OCI-LY3 (cell line): Measurements from ENCODE around the gene CD9.

ENCODE experiments used
- H2AFZ ChIP-seq: fragments of 200-600, 300-600 bp; shearing (Covaris generic); 2 replicates; pipeline ENCODE4 v1.6.0; 2014; ENCODE audit warnings: antibody characterized with exemption, low read depth, low read length
- H3K27ac ChIP-seq: fragments of 200-600, 300-600 bp; sonication (generic); 2 replicates; pipeline ENCODE4 v1.5.1; 2014; ENCODE audit warnings: mild to moderate bottlenecking, low read length, moderate library complexity, mixed read lengths
- H3K27me3 ChIP-seq: fragments of 200-600, 300-600 bp; sonication (generic); 2 replicates; pipeline ENCODE4 v1.6.1; 2014; ENCODE audit warnings: low read depth, low read length, mixed read lengths
- H3K36me3 ChIP-seq: fragments of 200-600, 300-600 bp; sonication (generic); replicated peaks from 2 replicates; pipeline ENCODE3; 2014; ENCODE audit warnings: low read depth, low read length, mixed read lengths
- H3K4me1 ChIP-seq: fragments of 300-600, 200-600 bp; sonication (generic); 2 replicates; pipeline ENCODE4 v1.6.1; 2014; ENCODE audit warnings: low read length, mixed read lengths
- H3K4me2 ChIP-seq: fragments of 200-600, 300-600 bp; sonication (generic); 2 replicates; pipeline ENCODE4 v1.6.1; 2014; ENCODE audit warnings: low read length, mixed read lengths
- H3K4me3 ChIP-seq: fragments of 300-600, 200-600 bp; sonication (generic); 2 replicates; pipeline ENCODE4 v1.5.1; 2014; ENCODE audit warnings: antibody characterized with exemption, mild to moderate bottlenecking, low read length, moderate library complexity
- H3K79me2 ChIP-seq: fragments of 300-600, 200-600 bp; shearing (Covaris generic); 2 replicates; pipeline ENCODE4 v1.6.1; 2014; ENCODE audit warnings: mild to moderate bottlenecking, low read length, mixed read lengths
- H3K9ac ChIP-seq: fragments of 300-600, 200-600 bp; shearing (Covaris generic); 2 replicates; pipeline ENCODE4 v1.6.0; 2014; ENCODE audit warnings: mild to moderate bottlenecking, low read length, moderate library complexity
- H3K9me3 ChIP-seq: fragments of 200-600, 300-600 bp; shearing (Covaris generic); 2 replicates; pipeline ENCODE4 v1.6.1; 2014; ENCODE audit warnings: low read length, mixed read lengths; ENCODE audit not compliant: insufficient read depth
- H4K20me1 ChIP-seq: fragments of 200-600, 300-600 bp; sonication (generic); 2 replicates; pipeline ENCODE4 v1.6.1; 2016; ENCODE audit warnings: low read length, mixed read lengths; ENCODE audit not compliant: insufficient read depth
- CTCF ChIP-seq: fragments of 200-600, 300-600 bp; sonication (generic); IDR thresholded peaks from 2 replicates; pipeline ENCODE4 v1.5.1; 2014; ENCODE audit warnings: antibody characterized with exemption, low read length, low read depth
- EZH2phosphoT487 ChIP-seq: fragments of 200-600 bp; shearing (Covaris generic); IDR thresholded peaks from 2 replicates; pipeline ENCODE4 v1.6.1; 2018; ENCODE audit warnings: antibody characterized with exemption, mixed run types, low read depth

CD9 gene

GRCh38 chr12:6224550-6224949 is 24.4 kb downstream of the CD9 start:
- Histone ChIP-seq H3K4me2 (no peak overlapping the region), H3K27ac (no peak overlapping the region), H3K36me3 (no peaks in the 10 kb centered on the region), H3K27me3 (peaks cover 20% of the 10 kb centered on the region), H3K9ac (no peak overlapping the region), H2AFZ (no peak overlapping the region), H3K9me3 (no peaks in the 10 kb centered on the region), H3K4me1 (no peaks in the 10 kb centered on the region), H3K4me3 (no peak overlapping the region), H4K20me1 (no peaks in the 10 kb centered on the region), H3K79me2 (no peaks in the 10 kb centered on the region)
- TF ChIP-seq CTCF (no peak), EZH2phosphoT487 (no peak)

GRCh38 chr12:6225630-6226001 is 25.4 kb downstream of the CD9 start:
- no peak overlapping the region for H3K4me3 ChIP-seq
- H3K9me3 ChIP-seq: no peaks in the 10 kb centered on the region
- no peak overlapping the region for H3K27ac ChIP-seq
- no peaks in the 10 kb centered on the region for H4K20me1 ChIP-seq
- no peak overlapping the region for H2AFZ ChIP-seq
- no peak overlapping the region for H3K9ac ChIP-seq
- H3K36me3 ChIP-seq: no peaks in the 10 kb centered on the region
- no peak overlapping the region for H3K4me2 ChIP-seq
- peaks cover 6% of the 10 kb centered on the region for H3K4me1 ChIP-seq
- TF ChIP-seq CTCF: no peak
- H3K79me2 ChIP-seq: no peaks in the 10 kb centered on the region
- H3K27me3 ChIP-seq: peaks cover 12% of the 10 kb centered on the region; the same call in 1 of the 2 replicates

GRCh38 chr12:6226002-6226678 is 25.9 kb downstream of the CD9 start:
- H3K4me2 ChIP-seq: no peak overlapping the region
- no peak overlapping the region for H3K4me3 ChIP-seq
- H3K79me2 ChIP-seq: no peaks in the 10 kb centered on the region
- TF ChIP-seq EZH2phosphoT487 (no peak), CTCF (no peak)
- no peak overlapping the region for H3K9ac ChIP-seq
- no peaks in the 10 kb centered on the region for H3K36me3 ChIP-seq
- H3K4me1 ChIP-seq: peaks cover 11% of the 10 kb centered on the region
- no peaks in the 10 kb centered on the region for H4K20me1 ChIP-seq
- no peaks in the 10 kb centered on the region for H3K9me3 ChIP-seq
- peaks cover 13% of the 10 kb centered on the region; the same call in 1 of the 2 replicates for H3K27me3 ChIP-seq
- H3K27ac ChIP-seq: no peak overlapping the region
- no peak overlapping the region for H2AFZ ChIP-seq

- Histone ChIP-seq H3K27ac (no peak overlapping the region), H4K20me1 (no peaks in the 10 kb centered on the region), H3K36me3 (no peaks in the 10 kb centered on the region), H2AFZ (no peak overlapping the region), H3K4me1 (peaks cover 13% of the 10 kb centered on the region), H3K4me2 (no peak overlapping the region), H3K4me3 (no peak overlapping the region), H3K9me3 (no peaks in the 10 kb centered on the region), H3K9ac (no peak overlapping the region), H3K27me3 (peaks cover 17% of the 10 kb centered on the region; the same call in 1 of the 2 replicates), H3K79me2 (no peaks in the 10 kb centered on the region)
- TF ChIP-seq CTCF: no peak
- TF ChIP-seq EZH2phosphoT487: no peak
Observed at GRCh38 chr12:6226679-6227051, 26.5 kb downstream of the CD9 start.
